Panc1 (cell line): ENCODE measurements around the gene MYCBP2.

ENCODE experiments used
- CTCF ChIP-seq: fragments of 450-650 bp; IDR thresholded peaks from 2 replicates; pipeline ENCODE4 v1.5.1; 2017; ENCODE audit warnings: mild to moderate bottlenecking
- POLR2AphosphoS5 ChIP-seq: IDR thresholded peaks from 2 replicates; pipeline ENCODE4 v1.6.1; 2012; ENCODE audit warnings: mild to moderate bottlenecking, low read depth, low read length, moderate library complexity
- REST ChIP-seq, 2 experiments: IDR thresholded peaks; 2 replicates each; pipeline ENCODE4 v1.6.1; 2011 to 2012; ENCODE audit warnings: low read depth in 2 of 2, control low read depth in 1 of 2, low read length in 1 of 2, mild to moderate bottlenecking in 1 of 2, moderate library complexity in 1 of 2; ENCODE audit not compliant: insufficient read depth in 1 of 2
- SIN3A ChIP-seq: IDR thresholded peaks from 2 replicates; pipeline ENCODE4 v1.6.1; 2012; ENCODE audit warnings: low read depth, mild to moderate bottlenecking, low read length, moderate library complexity, borderline replicate concordance; ENCODE audit not compliant: insufficient read depth
- TCF7L2 ChIP-seq: IDR thresholded peaks from 2 replicates; pipeline ENCODE4 v1.6.1; 2011; ENCODE audit warnings: mild to moderate bottlenecking, low read depth, low read length, inconsistent platforms

DNA sequence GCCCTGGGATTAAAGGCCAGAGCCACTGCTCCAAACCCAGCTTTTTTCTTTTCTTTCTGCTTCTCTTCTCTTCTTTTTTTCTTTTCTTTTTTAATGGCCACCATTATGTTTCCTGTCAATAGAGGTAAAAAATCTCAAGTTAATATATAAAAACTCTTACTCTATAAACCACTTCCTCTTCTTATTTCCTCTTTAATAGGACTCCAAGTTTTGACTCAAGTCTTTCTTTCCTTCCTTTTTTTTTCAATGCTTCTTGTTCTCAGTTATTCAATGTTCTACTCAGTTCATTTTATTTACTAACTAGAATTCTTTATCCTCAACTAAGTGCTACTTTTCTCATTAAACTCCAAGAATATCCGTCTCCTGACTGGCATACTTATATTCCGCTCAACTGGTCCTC, 27.1 kb upstream of the MYCBP2 start:
- TF ChIP-seq CTCF: no peak
- TF ChIP-seq TCF7L2: no peak
- TF ChIP-seq REST (IDR thresholded peaks at IDR 0.05; ENCODE audit: insufficient read depth in 1 of 2, low read depth in 2 of 2, low read length in 1 of 2): no peak
- no peak for TF ChIP-seq POLR2AphosphoS5
- no peak for TF ChIP-seq SIN3A
